ENCODE data around the gene RPLP2.

GRCh38 chr11:843818-844692 lies 34.3 kb downstream of the RPLP2 start:
- peak in 1 of 5 experiments; percentile 25 for TF ChIP-seq CTCF (IDR thresholded peaks at IDR 0.05 in 4 of 5, conservative IDR thresholded peaks at IDR 0.05 in 1 of 5)
- TF ChIP-seq POLR2A (IDR thresholded peaks at IDR 0.05) = peak; percentile 44 to 52
